GM12892 (cell line): ENCODE results near the gene TMEM232.

Source experiments
- DNase-seq: peaks from one replicate; pipeline ENCODE4 v3.0.0; 2011; ENCODE audit not compliant: insufficient read length
- FAIRE-seq: peaks from 2 replicates; lab custom pipeline; 2011; peaks lifted over from hg19 to GRCh38; lab: Jason Lieb, UNC
- POLR2A ChIP-seq: IDR thresholded peaks from 2 replicates; pipeline ENCODE4 v1.6.1; 2011; ENCODE audit warnings: low read depth, low read length, control low read depth
- POLR2AphosphoS5 ChIP-seq: IDR thresholded peaks from 2 replicates; pipeline ENCODE4 v1.6.1; 2011; ENCODE audit warnings: low read depth, low read length, control low read depth
- TAF1 ChIP-seq: IDR thresholded peaks from 2 replicates; pipeline ENCODE4 v1.6.1; 2011; ENCODE audit warnings: low read depth, mild to moderate bottlenecking, control low read depth, low read length, borderline replicate concordance

TMEM232 gene

GRCh38 chr5:110653231-110653970, 73.1 kb downstream of the TMEM232 start:
- no peak for TF ChIP-seq POLR2AphosphoS5
- TF ChIP-seq POLR2A: no peak
- no peak for TF ChIP-seq TAF1
- DNase-seq (no peak), FAIRE-seq (no peak)

DNA sequence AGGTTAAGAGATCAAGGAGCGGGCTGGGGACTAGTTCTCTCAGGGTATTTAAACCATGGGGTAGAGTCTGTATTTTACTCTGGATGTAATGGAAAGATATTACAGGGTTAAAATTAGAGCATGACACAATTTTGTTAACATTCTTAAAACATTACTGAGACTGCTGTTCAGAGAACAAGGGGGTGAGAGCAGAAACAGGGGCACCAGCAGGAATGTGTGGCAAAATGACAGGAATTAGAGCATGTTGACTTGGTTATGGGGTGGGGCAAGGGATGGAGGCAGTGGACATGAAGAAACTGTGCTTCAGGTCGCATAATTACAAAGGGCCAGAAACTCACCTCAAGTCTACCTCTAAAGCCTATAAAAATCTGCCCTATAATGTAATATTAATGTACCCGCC, 75.0 kb downstream of the TMEM232 start:
- no peak for TF ChIP-seq TAF1
- no peak for TF ChIP-seq POLR2AphosphoS5
- TF ChIP-seq POLR2A: no peak
- DNase-seq (no peak), FAIRE-seq (no peak)

GRCh38 chr5:110644357-110644756, 82.1 kb downstream of the TMEM232 start:
- TF ChIP-seq POLR2A: no peak
- TF ChIP-seq POLR2AphosphoS5: no peak
- no peak for TF ChIP-seq TAF1
- DNase-seq (no peak), FAIRE-seq (no peak)

- FAIRE-seq (no peak), DNase-seq (no peak)
- no peak for TF ChIP-seq POLR2AphosphoS5
- no peak for TF ChIP-seq TAF1
- no peak for TF ChIP-seq POLR2A
Measured at GRCh38 chr5:110638970-110639902, 87.2 kb downstream of the TMEM232 start.

GRCh38 chr5:110634475-110634874, 92.0 kb downstream of the TMEM232 start:
- no peak for TF ChIP-seq POLR2A
- no peak for TF ChIP-seq POLR2AphosphoS5
- TF ChIP-seq TAF1: no peak
- FAIRE-seq (no peak), DNase-seq (no peak)

DNA sequence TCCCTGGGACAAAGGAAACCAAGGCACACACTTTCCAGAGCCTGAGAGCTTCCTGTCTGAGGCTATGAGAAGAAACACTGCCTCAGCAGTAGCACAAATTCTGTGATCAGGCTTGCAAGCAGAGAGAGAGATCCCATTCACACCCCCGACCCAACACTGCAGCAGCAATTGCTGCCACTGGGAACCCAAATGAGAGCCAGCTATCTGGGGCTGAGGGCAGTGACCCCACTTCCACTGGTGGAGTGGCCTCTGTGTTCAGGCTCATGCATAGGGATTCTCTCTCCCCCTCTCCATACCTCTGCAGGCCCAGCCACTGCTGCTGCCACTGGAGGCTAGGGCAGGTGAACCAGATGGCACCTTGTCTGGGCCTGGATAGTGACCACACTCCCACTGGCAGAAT, 95.2 kb downstream of the TMEM232 start:
- DNase-seq (no peak), FAIRE-seq (no peak)
- no peak for TF ChIP-seq POLR2A
- TF ChIP-seq POLR2AphosphoS5: no peak
- no peak for TF ChIP-seq TAF1

DNA sequence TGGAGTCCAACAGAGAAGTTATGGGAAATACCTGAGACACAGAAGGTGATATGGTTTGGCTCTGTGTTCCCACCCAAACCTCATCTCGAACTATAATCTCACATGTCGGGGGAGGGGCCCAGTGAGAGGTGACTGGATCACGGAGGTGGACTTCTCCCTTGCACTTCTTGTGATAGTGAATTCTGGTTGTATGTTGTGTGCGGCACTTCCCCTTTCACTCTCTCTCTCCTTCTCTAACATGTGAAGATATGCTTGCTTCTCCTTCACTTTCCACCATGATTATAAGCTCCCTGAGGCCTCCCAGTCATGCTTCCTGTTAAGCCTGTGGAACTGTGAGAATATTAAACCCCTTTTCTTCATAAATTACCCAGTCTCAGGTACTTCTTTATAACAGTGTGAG, 96.1 kb downstream of the TMEM232 start:
- FAIRE-seq (no peak), DNase-seq (no peak)
- no peak for TF ChIP-seq POLR2AphosphoS5
- no peak for TF ChIP-seq POLR2A
- no peak for TF ChIP-seq TAF1

GRCh38 chr5:110625376-110625999, 101.0 kb downstream of the TMEM232 start:
- DNase-seq: no peak
- no peak for FAIRE-seq
- TF ChIP-seq POLR2AphosphoS5: no peak
- no peak for TF ChIP-seq TAF1
- no peak for TF ChIP-seq POLR2A

DNA sequence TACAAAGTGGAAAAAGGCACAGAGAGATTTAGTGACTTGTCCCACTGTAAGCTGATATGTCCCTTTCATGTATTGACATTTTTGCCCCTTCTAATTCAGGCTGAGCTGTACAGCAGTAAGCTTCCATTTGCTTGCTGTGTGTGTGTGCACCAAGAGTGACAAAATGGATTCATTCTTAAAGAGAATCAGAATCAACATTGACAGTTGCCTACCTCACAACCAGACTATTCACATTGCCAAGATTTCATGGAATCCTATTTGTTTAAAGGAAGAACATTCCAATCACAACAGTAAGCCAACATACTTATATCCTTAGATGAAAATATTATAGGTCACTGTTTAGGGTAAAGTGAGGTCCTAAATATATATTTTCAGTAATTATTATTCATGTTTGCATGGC, 102.6 kb downstream of the TMEM232 start:
- TF ChIP-seq POLR2AphosphoS5 (no peak), TAF1 (no peak), POLR2A (no peak)
- no peak for FAIRE-seq
- DNase-seq: no peak

DNA sequence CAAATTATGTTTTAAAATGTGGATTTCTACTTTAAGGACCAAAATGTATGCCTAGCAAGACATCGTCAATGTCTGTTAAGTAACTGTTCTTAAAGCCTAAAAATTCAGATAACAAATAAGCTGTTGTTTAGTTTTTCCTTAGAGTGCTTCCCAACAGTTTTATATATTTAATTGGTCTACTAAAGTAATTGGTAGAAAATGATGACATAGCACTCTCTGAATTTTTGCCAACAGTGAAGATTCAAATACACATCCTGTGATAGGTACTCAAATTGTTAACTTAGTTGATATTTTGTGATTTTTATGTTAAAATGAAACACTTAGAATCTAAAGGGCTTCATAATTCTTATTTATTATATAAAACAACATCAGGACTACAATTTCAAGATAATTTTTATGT, 107.5 kb downstream of the TMEM232 start:
- no peak for DNase-seq
- FAIRE-seq: no peak
- TF ChIP-seq TAF1 (no peak), POLR2A (no peak), POLR2AphosphoS5 (no peak)

GRCh38 chr5:110616009-110616408, 110.5 kb downstream of the TMEM232 start:
- DNase-seq (no peak), FAIRE-seq (no peak)
- TF ChIP-seq POLR2AphosphoS5 (no peak), TAF1 (no peak), POLR2A (no peak)
